Lung (tissue), 12 donors: ENCODE data around the gene ZSWIM2. TPM values are rescaled to one million over a fixed set of nuclear protein-coding genes. Genes with fewer than 3 reads are reported as not detected.
A peak's percentile ranks its signal among the peaks of the same experiment; 100 is the strongest.

Experiments
- ATAC-seq: fragments of 200-7000 bp; cut with Tn5 transposase; one replicate; pipeline ENCODE4 v1.9.1; 2020; ENCODE audit warnings: moderate number of reproducible peaks; ENCODE audit not compliant: insufficient read depth, low FRiP score
- DNase-seq, 3 donors: peaks; one replicate each; pipeline ENCODE4 v3.0.0-alpha.2; 2013 to 2017
- H3K27ac ChIP-seq, 2 donors: one replicate each; pipeline ENCODE4 v1.5.1; 2013; ENCODE audit warnings: mild to moderate bottlenecking in 2 of 2, moderate library complexity in 2 of 2, control low read depth in 1 of 2, inconsistent platforms in 1 of 2, low read depth in 1 of 2, low read length in 1 of 2
- H3K27me3 ChIP-seq, 3 donors: one replicate each; pipeline ENCODE4 v1.5.1; 2013; ENCODE audit warnings: low read length in 2 of 3; ENCODE audit not compliant: control insufficient read depth in 3 of 3, insufficient read depth in 3 of 3
- H3K36me3 ChIP-seq, 4 donors: one replicate each; pipeline ENCODE4 v1.5.1; 2013; ENCODE audit warnings: low read length in 4 of 4, mild to moderate bottlenecking in 1 of 4, moderate library complexity in 1 of 4; ENCODE audit not compliant: control insufficient read depth in 4 of 4, insufficient read depth in 4 of 4
- H3K4me1 ChIP-seq, 5 donors: one replicate each; pipeline ENCODE4 v1.5.1; 2013; ENCODE audit warnings: low read length in 5 of 5, mild to moderate bottlenecking in 2 of 5, moderate library complexity in 1 of 5; ENCODE audit not compliant: control insufficient read depth in 5 of 5, insufficient read depth in 5 of 5
- H3K4me3 ChIP-seq: one replicate; pipeline ENCODE4 v1.5.1; 2013; ENCODE audit warnings: mild to moderate bottlenecking, control low read depth, moderate library complexity
- H3K9ac ChIP-seq, 2 donors: one replicate each; pipeline ENCODE4 v1.5.1; 2013; ENCODE audit warnings: low read length in 2 of 2, control low read depth in 1 of 2; ENCODE audit not compliant: insufficient read depth in 1 of 2
- H3K9me3 ChIP-seq, 4 donors: one replicate each; pipeline ENCODE4 v1.5.1; 2013; ENCODE audit warnings: low read length in 3 of 4, mild to moderate bottlenecking in 1 of 4, moderate library complexity in 1 of 4; ENCODE audit not compliant: control insufficient read depth in 4 of 4, insufficient read depth in 3 of 4
- WGBS, 2 donors: extraction: QIAGEN DNeasy Blood & Tissue Kit; methylation state at CpG; one replicate each; pipeline ENCODE4 v1.1.7; 2013; 5-methylcytosine and 5-hydroxymethylcytosine counted together
- polyA plus RNA-seq, 2 donors: library from polyadenylated mRNA; stranded (reverse); fragments of 200-250 nt; gene quantifications; one replicate each; pipeline ENCODE4 v1.2.1, GENCODE V29; 2013
- total RNA-seq, 2 donors: library from RNA; depleted of rRNA in 1 of 2; stranded (reverse); fragments of >200 nt in 1 of 2; gene quantifications; one replicate each; pipeline ENCODE4 v1.2.1, GENCODE V29; 2014 to 2021
- TF ChIP-seq, protein P1 (sequence below): IDR thresholded peaks from 2 replicates; pipeline ENCODE4 v1.5.1; 2012; ENCODE audit warnings: mild to moderate bottlenecking; ENCODE audit errors: control extremely low read depth, extremely low read depth
- donor health status: control.
- donor health status: control.
- donor health status: Bipolar disorder and iron deficiency.
- donor health status: healthy.
- donor health status: DM: yes; HTN: yes; CAD: no.

Gene ZSWIM2
- total and polyA plus RNA-seq, 4 donors: not detected

DNA sequence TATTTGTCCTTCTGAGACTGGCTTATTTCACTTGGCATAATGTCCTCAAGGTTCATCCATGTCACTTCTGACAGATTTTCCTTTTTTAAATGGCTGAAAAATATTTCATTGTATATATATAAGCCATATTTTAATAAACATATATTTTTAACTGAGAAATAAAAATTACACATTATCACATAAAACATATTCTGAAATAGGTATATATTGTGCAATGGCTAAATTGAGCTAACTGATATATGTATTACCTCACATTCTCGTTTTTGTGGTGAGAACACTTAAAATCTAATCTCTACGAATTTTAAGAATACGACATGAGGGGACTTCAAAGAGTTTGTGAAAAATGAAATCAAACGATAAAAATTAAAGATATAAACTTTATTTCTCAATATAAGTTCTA, 25.7 kb upstream of the ZSWIM2 start:
- H3K27me3 ChIP-seq: no peaks in the 10 kb centered on the region
- no peak overlapping the region for H3K27ac ChIP-seq
- no peak overlapping the region for H3K9ac ChIP-seq
- H3K36me3 ChIP-seq: no peaks in the 10 kb centered on the region
- WGBS, 2 donors: 90 to 92% methylated on average over 4 of the region's 4 CpGs
- DNase-seq: no peak
- ATAC-seq: no peak
- H3K9me3 ChIP-seq: no peaks in the 10 kb centered on the region
- no peak overlapping the region for H3K4me3 ChIP-seq
- TF ChIP-seq, protein P1, sequence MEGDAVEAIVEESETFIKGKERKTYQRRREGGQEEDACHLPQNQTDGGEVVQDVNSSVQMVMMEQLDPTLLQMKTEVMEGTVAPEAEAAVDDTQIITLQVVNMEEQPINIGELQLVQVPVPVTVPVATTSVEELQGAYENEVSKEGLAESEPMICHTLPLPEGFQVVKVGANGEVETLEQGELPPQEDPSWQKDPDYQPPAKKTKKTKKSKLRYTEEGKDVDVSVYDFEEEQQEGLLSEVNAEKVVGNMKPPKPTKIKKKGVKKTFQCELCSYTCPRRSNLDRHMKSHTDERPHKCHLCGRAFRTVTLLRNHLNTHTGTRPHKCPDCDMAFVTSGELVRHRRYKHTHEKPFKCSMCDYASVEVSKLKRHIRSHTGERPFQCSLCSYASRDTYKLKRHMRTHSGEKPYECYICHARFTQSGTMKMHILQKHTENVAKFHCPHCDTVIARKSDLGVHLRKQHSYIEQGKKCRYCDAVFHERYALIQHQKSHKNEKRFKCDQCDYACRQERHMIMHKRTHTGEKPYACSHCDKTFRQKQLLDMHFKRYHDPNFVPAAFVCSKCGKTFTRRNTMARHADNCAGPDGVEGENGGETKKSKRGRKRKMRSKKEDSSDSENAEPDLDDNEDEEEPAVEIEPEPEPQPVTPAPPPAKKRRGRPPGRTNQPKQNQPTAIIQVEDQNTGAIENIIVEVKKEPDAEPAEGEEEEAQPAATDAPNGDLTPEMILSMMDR: no peak
- no peaks in the 10 kb centered on the region for H3K4me1 ChIP-seq

DNA sequence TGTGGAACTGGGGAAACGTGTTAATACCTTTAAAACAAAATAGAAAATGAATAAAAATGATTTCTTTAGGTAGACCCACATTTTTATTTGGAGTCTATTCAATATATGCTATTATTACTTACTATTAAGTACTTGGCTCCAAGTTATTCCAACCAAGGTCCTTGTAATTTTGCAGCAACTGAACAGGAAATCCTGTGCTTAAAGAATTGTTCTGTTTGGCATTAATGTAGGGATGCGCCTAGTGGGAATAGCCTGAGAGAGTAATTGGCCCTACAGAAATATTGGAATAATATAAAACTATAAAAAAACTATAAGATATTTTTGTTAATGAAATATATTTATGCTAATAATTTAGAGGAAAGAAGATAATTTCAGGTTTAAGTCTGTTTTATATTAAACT, 22.9 kb upstream of the ZSWIM2 start:
- no peak overlapping the region for H3K27ac ChIP-seq
- DNase-seq (no peak), ATAC-seq (no peak)
- H3K4me1 ChIP-seq: no peaks in the 10 kb centered on the region
- H3K27me3 ChIP-seq: no peaks in the 10 kb centered on the region
- WGBS, 2 donors: 68 to 75% methylated on average over 2 of the region's 2 CpGs
- TF ChIP-seq, protein P1: no peak
- H3K9me3 ChIP-seq: no peaks in the 10 kb centered on the region
- no peak overlapping the region for H3K9ac ChIP-seq
- no peak overlapping the region for H3K4me3 ChIP-seq
- no peaks in the 10 kb centered on the region for H3K36me3 ChIP-seq

DNA sequence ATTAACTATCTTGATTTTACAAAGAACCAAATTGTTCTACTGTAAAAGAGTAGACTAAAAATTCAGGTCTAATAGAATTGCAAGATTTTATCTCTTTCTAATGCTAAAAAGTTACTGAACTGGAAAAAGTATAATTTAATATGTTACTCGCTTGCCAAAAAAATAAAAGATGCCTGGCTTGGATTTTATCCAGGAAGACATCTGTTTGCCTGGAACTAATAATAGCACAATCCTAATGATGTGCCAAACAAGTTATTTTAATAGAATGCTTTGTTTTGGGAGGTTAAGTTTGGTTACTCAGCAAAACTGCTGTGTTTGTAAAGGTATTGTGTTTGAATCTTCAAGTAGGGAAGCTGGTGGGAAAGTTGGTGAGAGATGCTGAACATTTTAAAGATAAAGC, 19.4 kb upstream of the ZSWIM2 start:
- DNase-seq: peak in 2 of 3 donors; percentile 86
- Histone ChIP-seq H3K9me3 (no peaks in the 10 kb centered on the region), H3K36me3 (no peaks in the 10 kb centered on the region)

More for the DNA sequence above, 19.4 kb upstream of the ZSWIM2 start:
- no peak overlapping the region for H3K27ac ChIP-seq
- H3K27me3 ChIP-seq: no peaks in the 10 kb centered on the region
- H3K9ac ChIP-seq: no peak overlapping the region
- no peak for ATAC-seq
- H3K4me3 ChIP-seq: no peak overlapping the region
- TF ChIP-seq, protein P1: no peak
- WGBS, 2 donors: 68 to 78% methylated on average over 1 of the region's 1 CpG
- peaks cover 0 to under 1% (median 0%) of the 10 kb centered on the region in 5 donors for H3K4me1 ChIP-seq
